ENCODE data around the gene KLHL20. TPM values are rescaled to one million over a fixed set of nuclear protein-coding genes. Genes with fewer than 3 reads are reported as not detected.

KLHL20 gene
- total RNA-seq, result 23.2 and 30.6 TPM in 2 replicates

DNA sequence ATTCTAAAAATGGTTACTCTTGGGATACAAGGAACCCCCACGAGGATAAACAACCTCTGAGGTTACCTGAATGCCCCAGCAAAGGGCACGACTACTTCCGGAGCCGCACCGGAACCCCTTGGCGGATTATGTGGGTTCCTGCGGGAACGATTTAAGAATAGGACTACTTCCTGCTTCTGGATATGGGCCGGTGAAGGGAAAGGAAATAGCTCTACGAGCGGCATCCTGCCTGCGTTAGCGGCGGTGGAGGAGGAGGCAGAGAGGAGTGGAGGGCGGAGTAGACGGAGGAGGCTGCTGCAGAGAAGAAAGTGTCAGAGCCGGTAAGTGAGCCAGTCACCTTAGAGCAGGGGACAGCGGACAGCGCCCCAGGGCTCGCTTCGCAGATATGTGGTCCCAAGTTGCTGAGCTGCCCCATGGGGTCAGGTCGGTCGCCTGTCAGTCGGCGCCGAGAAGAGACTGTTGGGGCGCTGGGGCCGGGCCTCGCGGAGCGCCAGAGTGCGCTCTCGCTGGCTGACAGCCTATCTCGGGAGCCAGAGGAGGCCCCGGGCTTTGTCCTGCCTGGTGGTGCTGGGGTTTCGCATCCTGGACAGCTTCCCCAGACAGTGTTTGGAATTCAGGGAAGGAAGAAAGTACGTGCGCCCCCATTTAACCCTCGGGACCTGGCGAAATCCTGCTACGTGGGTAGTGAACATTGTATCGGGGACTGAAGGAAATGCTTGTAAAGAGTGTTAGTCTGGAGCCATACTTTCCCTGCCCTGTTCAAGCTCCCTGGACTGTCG is at the start of gene KLHL20:
KLHL20 (plus strand) TSS at position 223 of the 779 bp plus-strand sequence. CDS start 1,063 bp downstream, outside the sequence.

DNA sequence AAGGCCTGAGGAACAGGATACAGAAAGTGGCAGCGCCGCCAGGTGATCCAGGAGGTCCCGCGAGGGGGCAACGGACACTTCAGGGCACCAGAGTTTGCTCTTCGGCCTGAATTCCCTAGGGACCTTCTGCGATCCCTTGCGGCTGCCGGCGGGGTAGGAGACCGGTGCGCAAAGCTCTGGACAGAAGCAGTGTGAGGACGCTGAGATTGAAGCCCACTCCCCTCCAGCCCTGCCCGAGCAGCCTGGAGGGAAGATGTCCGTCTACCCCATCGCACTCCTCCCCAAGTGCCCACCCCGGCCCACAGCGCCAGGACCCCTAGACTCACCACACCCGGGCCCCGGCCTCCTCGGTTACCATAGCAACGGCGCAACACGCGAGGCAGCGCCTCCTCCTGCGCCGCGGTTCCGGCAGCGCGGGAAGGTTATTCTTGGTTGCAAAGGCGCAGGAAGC is 45.3 kb upstream of the KLHL20 start, which contains the start of gene ANKRD45:
ANKRD45 (minus strand) TSS at position 361 of the 451 bp plus-strand sequence. CDS start 10,433 bp downstream, outside the sequence.

DNA sequence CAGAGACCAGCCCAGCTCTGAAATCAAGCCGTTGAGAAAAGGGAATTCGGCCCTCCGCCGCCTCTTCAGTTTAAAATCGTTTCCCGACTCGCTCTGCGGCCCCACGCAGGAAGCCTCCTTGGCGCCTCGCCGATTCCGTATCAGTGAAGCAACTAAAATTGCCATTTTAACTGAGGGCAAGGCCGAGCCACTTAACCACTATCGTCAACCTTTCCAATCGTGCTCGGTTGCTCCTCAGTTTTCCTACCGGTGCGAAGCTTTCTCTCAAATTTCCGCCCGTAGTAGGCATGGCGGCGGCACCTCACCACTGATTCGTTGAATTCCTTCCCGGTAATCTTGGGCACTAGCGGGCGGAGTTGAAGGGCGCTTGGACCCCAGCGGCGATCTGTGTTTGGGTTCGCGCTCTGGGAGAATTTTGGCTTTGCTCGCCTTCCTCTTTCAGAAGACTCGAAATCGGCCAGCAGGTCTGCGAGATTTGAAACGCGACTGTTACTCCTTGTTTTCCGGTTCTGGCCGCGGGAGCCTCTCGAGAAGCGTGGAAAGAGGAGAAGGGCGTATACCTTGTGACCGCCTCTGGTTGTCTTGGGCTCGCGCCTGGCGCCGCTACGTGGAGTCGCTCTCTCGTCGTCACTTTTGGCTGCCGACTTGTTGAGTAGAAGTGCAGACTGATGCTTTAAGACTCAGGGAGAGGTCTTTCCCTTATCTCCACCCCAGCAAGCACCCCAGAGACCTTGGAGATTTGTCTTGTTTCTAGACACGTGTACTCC is 109.7 kb downstream of the KLHL20 start, which contains the start of the genes CENPL and DARS2:
CENPL (minus strand) TSS at position 569 of the 767 bp plus-strand sequence. CDS start 13,584 bp downstream, outside the sequence.
DARS2 (plus strand) TSS at position 359 of the 767 bp plus-strand sequence. CDS start 557 bp downstream, outside the sequence.

Small RNAs within 50 kb of the gene (small RNA-seq; reads per million reads assigned to genes)
- gene BX248409.1 (ENCODE audit: low replicate concordance), result not detected
- not detected for gene RF00019 (ENCODE audit: low replicate concordance)

Other genes with a start within 250 kb of the KLHL20 start
- 228 and 256 TPM in 2 replicates for gene PRDX6, start 237.6 kb upstream of the KLHL20 start, total RNA-seq
- gene SLC9C2, start 111.9 kb upstream of the KLHL20 start, total RNA-seq, result under 0.01 TPM in 1 of 2 replicates, not detected in the other
- not detected in 2 replicates for gene TEX50, start 79.6 kb upstream of the KLHL20 start, total RNA-seq
- 0.22 and 0.29 TPM in 2 replicates for gene ANKRD45, start 45.1 kb upstream of the KLHL20 start, total RNA-seq
- gene DARS2, start 109.7 kb downstream of the KLHL20 start, total RNA-seq, result 16.9 and 32.9 TPM in 2 replicates
- gene CENPL, start 109.9 kb downstream of the KLHL20 start, total RNA-seq, result 3.1 and 28.8 TPM in 2 replicates
- gene GAS5, start 153.0 kb downstream of the KLHL20 start, total RNA-seq, result 261 and 433 TPM in 2 replicates
- gene ZBTB37, start 153.4 kb downstream of the KLHL20 start, total RNA-seq, result 4.6 and 7.0 TPM in 2 replicates
- gene SERPINC1, start 202.3 kb downstream of the KLHL20 start, total RNA-seq, result 0.43 TPM in 1 of 2 replicates, not detected in the other

Data from placental pericyte (primary cell).